Activated CD8-positive, alpha-beta memory T cell treated with anti-CD3 and anti-CD28 coated beads, Interleukin-2, amount 50 U/mL, for 48 hours (primary cell): ENCODE results near the gene NFKBIE.

ENCODE experiments used
- DNase-seq: peaks from one replicate; pipeline ENCODE4 v3.0.0-alpha.2; 2020

Gene NFKBIE

GRCh38 chr6:44224029-44224964 lies 41.1 kb downstream of the NFKBIE start:
- peak; percentile 77 for DNase-seq

DNA sequence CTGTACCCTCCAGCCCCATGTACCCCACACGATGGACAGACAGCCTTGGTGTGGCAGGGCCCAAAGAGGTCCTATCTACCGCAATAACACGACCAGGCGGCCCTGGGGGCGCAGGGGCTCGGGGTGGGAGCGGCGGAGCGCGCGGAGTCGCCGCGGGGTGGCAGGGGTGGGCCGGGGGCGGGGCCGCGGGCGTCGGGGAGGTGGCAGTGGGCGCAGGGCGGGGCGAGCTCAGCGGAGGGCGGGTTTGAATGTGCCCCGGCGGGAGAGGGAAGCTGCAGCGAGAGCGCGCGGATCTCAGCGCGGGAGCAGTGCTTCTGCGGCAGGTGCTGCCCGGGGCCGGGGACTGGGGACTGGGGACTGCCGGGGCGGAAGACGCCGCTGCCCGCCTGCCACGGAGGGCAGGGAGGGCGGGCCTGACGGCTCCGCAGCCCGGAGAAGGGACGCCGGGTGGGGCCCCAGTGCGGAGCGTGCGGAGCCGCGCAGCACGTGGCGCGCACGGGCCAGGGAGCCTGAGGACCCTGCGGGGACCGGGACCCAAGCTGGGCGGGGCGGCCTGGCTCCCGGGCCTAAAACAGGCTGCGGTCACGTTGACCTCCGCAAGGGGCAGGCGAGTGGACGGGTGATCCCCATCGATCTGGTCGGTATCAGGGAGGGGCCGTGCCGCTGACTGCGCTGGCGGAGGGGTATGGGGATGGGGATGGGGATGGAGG lies 41.9 kb downstream of the NFKBIE start, which contains the start of gene SLC29A1:
TSS of gene SLC29A1 (plus strand) at position 277 of the 710 bp plus-strand sequence. CDS start 3,719 bp downstream, outside the sequence.
- peak; percentile 91 for DNase-seq

GRCh38 chr6:44222486-44223318 lies 42.6 kb downstream of the NFKBIE start:
- no peak for DNase-seq

- DNase-seq, result no peak
Measured at GRCh38 chr6:44221961-44222335, 43.4 kb downstream of the NFKBIE start.

GRCh38 chr6:44221291-44221960 lies 43.9 kb downstream of the NFKBIE start:
- DNase-seq, result peak; percentile 84

GRCh38 chr6:44220913-44221290 lies 44.4 kb downstream of the NFKBIE start:
- DNase-seq, result no peak

- no peak for DNase-seq
Measured at GRCh38 chr6:44219815-44220784, 45.3 kb downstream of the NFKBIE start.

GRCh38 chr6:44219053-44219814 lies 46.1 kb downstream of the NFKBIE start:
- DNase-seq, result peak; percentile 71

DNA sequence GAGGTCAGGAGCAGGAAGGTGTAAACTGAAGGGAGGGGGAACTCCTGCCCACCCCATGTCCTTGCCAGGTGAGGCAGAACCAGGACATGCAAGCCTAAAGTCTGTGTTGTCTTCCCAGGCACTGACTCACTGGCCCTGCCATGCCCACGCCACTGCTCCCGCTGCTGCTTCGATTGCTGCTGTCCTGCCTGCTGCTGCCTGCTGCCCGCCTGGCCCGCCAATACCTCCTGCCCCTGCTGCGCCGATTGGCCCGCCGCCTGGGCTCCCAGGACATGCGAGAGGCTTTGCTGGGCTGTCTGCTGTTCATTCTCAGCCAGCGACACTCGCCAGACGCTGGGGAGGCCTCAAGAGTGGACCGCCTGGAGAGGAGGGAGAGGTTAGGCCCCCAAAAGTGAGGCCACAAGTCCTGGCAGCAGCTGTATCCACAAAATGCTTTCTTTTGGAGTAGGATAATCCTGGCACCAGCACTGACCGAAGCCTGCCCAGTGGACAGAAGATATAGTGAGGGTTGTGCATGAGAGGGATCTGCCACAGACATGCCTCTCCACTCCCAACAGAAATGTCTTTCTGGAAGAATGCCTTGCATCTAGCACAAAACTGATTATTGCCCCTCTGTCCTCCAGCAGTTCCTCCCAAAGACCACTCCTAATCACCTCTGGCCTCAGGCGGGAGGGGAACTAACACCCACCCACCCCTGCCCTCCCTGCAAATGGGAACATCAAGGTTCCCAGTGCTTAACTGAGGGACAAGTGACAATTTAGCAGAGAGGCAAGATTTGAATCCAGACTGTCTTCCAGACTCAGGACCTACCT lies 47.8 kb downstream of the NFKBIE start:
- DNase-seq, result no peak

DNA sequence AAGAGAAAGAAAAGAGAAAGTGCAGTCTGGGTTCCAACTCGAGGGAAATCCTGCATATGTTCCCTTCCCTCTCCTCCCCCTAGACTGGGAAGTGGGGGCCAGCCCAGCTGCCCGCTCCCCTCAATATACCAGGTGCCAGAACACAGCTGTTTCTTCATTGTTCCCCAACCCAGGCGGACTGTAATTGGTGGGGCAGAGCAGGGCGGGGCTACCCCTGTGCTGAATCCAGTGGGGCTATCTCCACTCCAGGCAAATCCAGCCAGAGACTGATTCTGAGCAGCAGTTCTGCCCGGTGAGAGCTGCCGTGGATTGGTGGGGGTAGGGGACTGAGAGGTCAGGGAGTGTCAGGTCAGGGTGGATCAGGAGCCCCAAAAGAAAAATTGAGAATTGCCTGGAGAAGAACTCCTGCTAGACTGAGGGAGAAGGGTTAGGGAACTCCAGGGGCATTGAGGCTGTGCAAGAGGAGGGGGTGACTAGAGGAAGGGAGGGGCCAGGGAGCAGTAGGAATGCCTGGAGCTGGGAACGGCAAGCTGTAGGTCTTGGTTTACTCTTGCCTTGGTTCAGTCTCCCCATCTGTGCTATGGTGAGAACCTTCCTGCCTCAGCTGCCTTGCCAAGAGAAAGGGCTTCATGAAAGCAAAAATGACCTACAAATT lies 48.5 kb downstream of the NFKBIE start, which contains the start of gene MYMX:
TSS of gene MYMX (plus strand) at position 250 of the 655 bp plus-strand sequence. CDS start 546 bp downstream, outside the sequence.
- DNase-seq, result no peak

- no peak for DNase-seq
Measured at GRCh38 chr6:44214307-44214706, 51.0 kb downstream of the NFKBIE start.

DNA sequence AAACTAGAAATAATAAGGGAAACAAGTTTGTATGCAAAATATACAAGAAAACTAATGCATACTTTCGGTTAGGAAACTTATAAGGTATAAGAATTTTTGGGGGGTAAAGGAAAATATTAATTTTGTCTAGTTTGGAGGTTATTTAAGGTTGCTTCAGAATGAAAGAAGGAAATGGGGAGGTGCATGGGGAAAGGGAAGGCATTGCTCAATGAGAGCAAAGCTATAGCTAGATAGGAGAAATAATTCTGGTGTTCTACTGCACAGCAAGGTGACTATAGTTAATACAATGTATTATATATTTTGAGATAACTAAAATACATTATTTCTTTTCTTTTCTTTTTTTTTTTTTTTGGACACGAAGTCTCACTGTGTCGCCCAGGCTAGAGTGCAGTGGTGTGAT lies 54.1 kb downstream of the NFKBIE start:
- DNase-seq, result no peak
